PC-9 (cell line): ENCODE measurements around the gene PP2D1. TPM values are rescaled to one million over a fixed set of nuclear protein-coding genes. Genes with fewer than 3 reads are reported as not detected.

Experiments used
- BruUV-seq: library from RNA; stranded (reverse); fragments of 400-500 nt; replicated peaks from 2 replicates; lab custom pipeline; 2021; lab: Mats Ljungman, UMichigan
- CTCF ChIA-PET: fragments of 300-600 bp; sonication (Branson Sonifier 250); formaldehyde crosslinking; loops from one replicate; lab custom pipeline; 2022; ENCODE audit warnings: antibody characterized with exemption; lab: Charles Lee
- POLR2A ChIA-PET: fragments of 300-600 bp; sonication (Branson Sonifier 250); formaldehyde crosslinking; loops from one replicate; lab custom pipeline; 2022; ENCODE audit warnings: antibody characterized with exemption; ENCODE audit not compliant: unreplicated experiment; lab: Charles Lee
- DNase-seq, 2 experiments: peaks; one replicate each; pipeline versions ENCODE4 v3.0.0 to v3.0.0-alpha.2; 2015 to 2022; ENCODE audit warnings: mixed read lengths in 1 of 2
- H2AFZ ChIP-seq: fragments of 200-600 bp; sonication (generic); 2 replicates; pipeline ENCODE4 v1.8.1; 2017; ENCODE audit warnings: antibody characterized with exemption
- H3F3A ChIP-seq: fragments of 200-600 bp; sonication (generic); 2 replicates; pipeline ENCODE4 v1.8.1; 2017; ENCODE audit warnings: antibody characterized with exemption, mild to moderate bottlenecking, low read depth; ENCODE audit not compliant: insufficient read depth
- H3K27ac ChIP-seq: fragments of 200-600 bp; sonication (generic); 2 replicates; pipeline ENCODE4 v1.6.1; 2016; ENCODE audit warnings: mixed run types
- H3K27me3 ChIP-seq: fragments of 200-600 bp; sonication (generic); 2 replicates; pipeline ENCODE4 v1.6.1; 2016; ENCODE audit warnings: low read depth, mixed run types; ENCODE audit not compliant: insufficient read depth
- H3K36me3 ChIP-seq: fragments of 200-600 bp; sonication (generic); 2 replicates; pipeline ENCODE4 v1.6.1; 2016; ENCODE audit warnings: low read depth, mixed run types
- H3K4me1 ChIP-seq: fragments of 200-600 bp; sonication (generic); replicated peaks from 2 replicates; pipeline ENCODE4 v1.6.1; 2016; ENCODE audit warnings: mixed run types; ENCODE audit not compliant: insufficient read depth
- H3K4me2 ChIP-seq: fragments of 200-600 bp; sonication (generic); 2 replicates; pipeline ENCODE4 v1.6.1; 2017; ENCODE audit warnings: mixed run types
- H3K4me3 ChIP-seq: fragments of 200-600 bp; sonication (generic); 2 replicates; pipeline ENCODE4 v1.6.1; 2016; ENCODE audit warnings: mixed run types
- H3K79me2 ChIP-seq: fragments of 200-600 bp; sonication (generic); 2 replicates; pipeline ENCODE4 v1.6.1; 2017; ENCODE audit warnings: low read depth, mixed run types
- H3K9me2 ChIP-seq: fragments of 200-600 bp; sonication (generic); 2 replicates; pipeline ENCODE4 v1.8.1; 2017; ENCODE audit warnings: mild to moderate bottlenecking; ENCODE audit not compliant: insufficient read depth
- H3K9me3 ChIP-seq: fragments of 200-600 bp; sonication (generic); 2 replicates; pipeline ENCODE4 v1.8.1; 2016; ENCODE audit warnings: low read depth; ENCODE audit not compliant: insufficient read depth
- H4K20me1 ChIP-seq: fragments of 200-600 bp; sonication (generic); 2 replicates; pipeline ENCODE4 v1.8.1; 2017; ENCODE audit not compliant: insufficient read depth
- EZH2 ChIP-seq: fragments of 200-600 bp; sonication (generic); IDR thresholded peaks from 2 replicates; pipeline ENCODE4 v1.8.0; 2017; ENCODE audit warnings: antibody characterized with exemption, low read depth
- intact Hi-C: fragments of 100-400 bp; cut with micrococcal nuclease; formaldehyde crosslinking; loops from one replicate; pipeline ENCODE4 v1.10.0; 2022; ENCODE audit not compliant: unreplicated experiment
- total RNA-seq: library from RNA; stranded (reverse); gene quantifications from 2 replicates; pipeline ENCODE4 v1.2.3, GENCODE V29; 2021
- TF ChIP-seq, protein P1 (sequence below): fragments of 200-600 bp; sonication (generic); conservative IDR thresholded peaks from 2 replicates; pipeline ENCODE4 v1.6.1; 2017; ENCODE audit warnings: mixed run types, antibody characterized with exemption, mild to moderate bottlenecking, moderate library complexity

The PP2D1 gene
- total RNA-seq, 1 experiment from 2014 or later = not detected

DNA sequence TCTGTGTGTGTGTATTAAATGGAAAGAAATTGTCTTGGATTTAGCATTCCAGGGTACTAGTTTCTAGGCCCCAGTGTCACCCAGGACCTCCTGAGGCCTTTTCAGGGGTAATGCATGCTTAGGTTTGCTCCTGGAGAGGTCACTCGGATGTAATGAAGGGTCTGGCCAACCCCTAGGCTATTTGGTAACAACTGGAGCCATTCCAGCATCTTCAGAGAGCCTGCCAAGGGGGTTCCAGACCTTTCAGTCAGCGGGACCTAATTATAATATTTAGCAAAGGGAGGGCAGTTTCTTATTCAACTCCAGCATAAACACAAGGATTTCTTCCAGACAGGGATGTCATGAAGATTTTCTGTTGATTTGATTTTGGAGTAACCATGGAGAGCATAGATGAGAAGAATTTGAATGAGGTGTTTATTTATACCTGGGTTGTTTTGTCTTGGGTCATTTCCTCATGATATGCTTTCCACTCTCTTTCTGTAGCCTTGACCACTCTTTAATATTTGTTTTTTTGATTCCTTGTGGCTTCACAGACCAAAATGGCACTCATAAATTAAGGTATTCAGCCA lies 45.6 kb upstream of the PP2D1 start:
- Histone ChIP-seq H3K27me3 (no peaks in the 10 kb centered on the region), H2AFZ (no peak overlapping the region), H3K4me1 (peaks cover 51% of the 10 kb centered on the region), H3K9me2 (no peaks in the 10 kb centered on the region; the same call in 1 of the 2 replicates), H3K27ac (peak overlapping the region; percentile 77), H3K4me3 (no peak overlapping the region), H3K36me3 (no peaks in the 10 kb centered on the region), H3K9me3 (no peaks in the 10 kb centered on the region), H3K4me2 (peak overlapping the region; percentile 62), H3F3A (peaks cover 31% of the 10 kb centered on the region), H4K20me1 (no peaks in the 10 kb centered on the region; the same call in 1 of the 2 replicates), H3K79me2 (no peaks in the 10 kb centered on the region)
- no TSS peak for BruUV-seq
- TF ChIP-seq, protein P1, sequence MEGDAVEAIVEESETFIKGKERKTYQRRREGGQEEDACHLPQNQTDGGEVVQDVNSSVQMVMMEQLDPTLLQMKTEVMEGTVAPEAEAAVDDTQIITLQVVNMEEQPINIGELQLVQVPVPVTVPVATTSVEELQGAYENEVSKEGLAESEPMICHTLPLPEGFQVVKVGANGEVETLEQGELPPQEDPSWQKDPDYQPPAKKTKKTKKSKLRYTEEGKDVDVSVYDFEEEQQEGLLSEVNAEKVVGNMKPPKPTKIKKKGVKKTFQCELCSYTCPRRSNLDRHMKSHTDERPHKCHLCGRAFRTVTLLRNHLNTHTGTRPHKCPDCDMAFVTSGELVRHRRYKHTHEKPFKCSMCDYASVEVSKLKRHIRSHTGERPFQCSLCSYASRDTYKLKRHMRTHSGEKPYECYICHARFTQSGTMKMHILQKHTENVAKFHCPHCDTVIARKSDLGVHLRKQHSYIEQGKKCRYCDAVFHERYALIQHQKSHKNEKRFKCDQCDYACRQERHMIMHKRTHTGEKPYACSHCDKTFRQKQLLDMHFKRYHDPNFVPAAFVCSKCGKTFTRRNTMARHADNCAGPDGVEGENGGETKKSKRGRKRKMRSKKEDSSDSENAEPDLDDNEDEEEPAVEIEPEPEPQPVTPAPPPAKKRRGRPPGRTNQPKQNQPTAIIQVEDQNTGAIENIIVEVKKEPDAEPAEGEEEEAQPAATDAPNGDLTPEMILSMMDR = no peak
- TF ChIP-seq EZH2 = no peak
- intact Hi-C loops = no loop called here
- ChIA-PET CTCF (no interaction called here), POLR2A (no interaction called here)
- no peak for DNase-seq

DNA sequence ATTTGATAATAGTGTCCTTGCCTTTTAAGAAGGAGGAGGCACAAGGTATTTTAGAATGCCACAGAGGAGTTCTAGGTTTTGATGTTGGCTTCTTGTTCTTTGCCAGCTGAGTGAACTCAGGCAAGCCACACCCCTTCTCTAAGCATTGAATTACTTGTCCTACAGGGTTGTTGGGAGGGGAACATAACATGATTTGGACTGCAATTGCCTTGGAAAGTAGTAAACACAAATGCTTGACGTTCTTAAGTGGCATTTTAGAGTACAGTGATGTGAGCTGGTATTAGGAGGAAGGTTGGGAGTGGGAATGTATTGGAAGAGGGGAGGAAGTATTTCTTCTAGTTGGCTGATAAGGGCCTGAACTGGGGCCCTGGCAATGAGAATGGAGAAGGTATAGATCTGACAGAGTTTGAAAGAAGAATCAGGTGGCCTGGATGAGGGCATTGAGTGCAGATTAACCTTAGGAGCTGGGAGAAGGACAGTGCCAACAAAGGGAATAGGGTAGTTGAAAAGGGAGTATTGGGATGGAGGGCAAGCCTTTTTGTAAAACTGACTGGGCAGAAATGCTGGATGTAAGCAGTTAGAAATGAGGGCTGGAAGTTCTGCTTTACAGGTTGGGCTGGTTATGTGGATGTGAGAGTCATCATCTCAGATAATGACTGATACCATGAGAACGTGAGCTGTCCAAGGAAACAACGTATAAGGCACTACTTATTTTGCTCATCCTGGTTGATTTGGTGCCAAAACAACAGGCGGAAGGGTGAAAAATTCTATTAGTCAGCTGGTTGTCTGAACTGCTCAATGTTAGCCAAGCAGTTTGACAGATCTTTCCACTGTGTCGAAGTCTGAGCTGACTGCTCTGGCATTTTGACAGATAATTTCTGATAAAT lies 44.9 kb upstream of the PP2D1 start:
- H3K4me3 ChIP-seq = no peak overlapping the region
- H3K9me3 ChIP-seq = no peaks in the 10 kb centered on the region
- no peaks in the 10 kb centered on the region; the same call in 1 of the 2 replicates for H3K9me2 ChIP-seq
- H3K79me2 ChIP-seq = no peaks in the 10 kb centered on the region
- CTCF ChIA-PET = interaction anchor here (0.7 kb wide), 1 partner anchor 33 kb away, joined by 5 read pairs; no protein-coding TSS in a partner anchor
- no TSS peak for BruUV-seq
- H3F3A ChIP-seq = peaks cover 31% of the 10 kb centered on the region
- no peaks in the 10 kb centered on the region for H3K36me3 ChIP-seq
- TF ChIP-seq EZH2 = no peak
- TF ChIP-seq, protein P1 = no peak
- no peak overlapping the region for H2AFZ ChIP-seq
- peaks cover 51% of the 10 kb centered on the region for H3K4me1 ChIP-seq
- POLR2A ChIA-PET = no interaction called here
- peak overlapping the region; percentile 62 for H3K4me2 ChIP-seq
- H3K27me3 ChIP-seq = no peaks in the 10 kb centered on the region
- peak overlapping the region; percentile 77 for H3K27ac ChIP-seq
- intact Hi-C loops = no loop called here
- H4K20me1 ChIP-seq = no peaks in the 10 kb centered on the region; the same call in 1 of the 2 replicates
- peak; percentile 51 to 90 for DNase-seq

DNA sequence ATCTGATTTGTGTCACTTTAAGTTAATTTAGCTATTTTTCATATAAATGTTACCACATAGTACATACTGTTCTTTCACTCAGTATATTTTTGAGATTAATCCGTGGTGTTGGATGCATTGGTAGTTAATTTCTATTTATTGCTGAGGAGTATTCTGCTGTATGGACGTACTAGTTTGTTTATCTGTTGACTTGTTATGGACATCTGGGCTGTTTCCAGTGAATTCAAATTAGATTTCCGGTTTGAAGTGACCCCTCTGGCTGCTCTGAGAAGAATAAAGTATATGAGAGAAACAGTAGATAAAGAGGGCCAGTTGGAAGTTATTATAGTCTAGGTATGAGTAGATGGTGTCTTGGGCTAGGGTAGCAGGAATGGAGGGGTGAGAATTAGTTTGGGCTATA lies 43.8 kb upstream of the PP2D1 start:
- Histone ChIP-seq H3K36me3 (no peaks in the 10 kb centered on the region), H3K9me2 (no peaks in the 10 kb centered on the region; the same call in 1 of the 2 replicates), H3K27ac (no peak overlapping the region), H3K4me1 (peaks cover 45% of the 10 kb centered on the region), H3K27me3 (no peaks in the 10 kb centered on the region), H3K4me2 (no peak overlapping the region), H3K79me2 (no peaks in the 10 kb centered on the region), H3F3A (peaks cover 31% of the 10 kb centered on the region), H3K4me3 (no peak overlapping the region), H3K9me3 (no peaks in the 10 kb centered on the region), H2AFZ (no peak overlapping the region), H4K20me1 (no peaks in the 10 kb centered on the region; the same call in 1 of the 2 replicates)
- no TSS peak for BruUV-seq
- ChIA-PET CTCF (no interaction called here), POLR2A (no interaction called here)
- TF ChIP-seq EZH2 = no peak
- TF ChIP-seq, protein P1 = no peak
- no peak for DNase-seq
- intact Hi-C loops = no loop called here
